Karpas-422 (cell line): ENCODE measurements around the gene CCBE1. TPM values are rescaled to one million over a fixed set of nuclear protein-coding genes. Genes with fewer than 3 reads are reported as not detected.

Experiments used
- DNase-seq: peaks from one replicate; pipeline ENCODE4 v3.0.0-alpha.2; 2015
- H2AFZ ChIP-seq: fragments of 200-600 bp; sonication (generic); 2 replicates; pipeline ENCODE4 v1.6.1; 2014; ENCODE audit warnings: antibody characterized with exemption, low read length, mixed read lengths
- H3K27ac ChIP-seq: fragments of 200-600 bp; sonication (generic); 2 replicates; pipeline ENCODE4 v1.5.1; 2014; ENCODE audit warnings: mild to moderate bottlenecking, low read length, moderate library complexity
- H3K27me3 ChIP-seq: fragments of 200-600 bp; sonication (generic); 2 replicates; pipeline ENCODE4 v1.6.1; 2014; ENCODE audit warnings: low read length, mixed read lengths
- H3K36me3 ChIP-seq: fragments of 200-600 bp; sonication (generic); 2 replicates; pipeline ENCODE4 v1.6.1; 2014; ENCODE audit warnings: low read length, mixed read lengths; ENCODE audit not compliant: insufficient read depth
- H3K4me1 ChIP-seq: fragments of 200-600 bp; sonication (generic); 2 replicates; pipeline ENCODE4 v1.6.1; 2014; ENCODE audit warnings: mild to moderate bottlenecking, low read length, mixed read lengths
- H3K4me2 ChIP-seq: fragments of 200-600 bp; sonication (generic); 2 replicates; pipeline ENCODE4 v1.6.1; 2014; ENCODE audit warnings: low read length, low read depth, mild to moderate bottlenecking; ENCODE audit not compliant: poor library complexity, severe bottlenecking
- H3K4me3 ChIP-seq: fragments of 200-600 bp; sonication (generic); 2 replicates; pipeline ENCODE4 v1.5.1; 2014; ENCODE audit warnings: mild to moderate bottlenecking, antibody characterized with exemption, low read length, mixed read lengths
- H3K79me2 ChIP-seq: fragments of 200-600 bp; sonication (generic); 2 replicates; pipeline ENCODE4 v1.6.1; 2014; ENCODE audit warnings: mild to moderate bottlenecking, low read length, mixed read lengths
- H3K9ac ChIP-seq: fragments of 200-600 bp; sonication (generic); 2 replicates; pipeline ENCODE4 v1.6.0; 2014; ENCODE audit warnings: low read length
- H3K9me2 ChIP-seq: fragments of 200-600 bp; sonication (generic), shearing (Covaris generic); replicated peaks from 2 replicates; pipeline ENCODE4 v1.6.0; 2014; ENCODE audit warnings: mild to moderate bottlenecking, low read length, moderate library complexity; ENCODE audit not compliant: insufficient read depth
- H3K9me3 ChIP-seq: fragments of 300-700, 200-600 bp; sonication (generic); 2 replicates; pipeline ENCODE4 v1.6.1; 2014; ENCODE audit warnings: low read length, mixed read lengths
- H4K20me1 ChIP-seq: fragments of 200-600 bp; sonication (generic); 2 replicates; pipeline ENCODE4 v1.6.1; 2014; ENCODE audit warnings: mild to moderate bottlenecking, antibody characterized with exemption, low read length, low read depth; ENCODE audit not compliant: insufficient read depth
- total RNA-seq: library from RNA; depleted of rRNA; stranded (reverse); fragments of >200 nt; shearing (Covaris generic); gene quantifications from 2 replicates; pipeline ENCODE4 v1.2.3, GENCODE V29; 2014; ENCODE audit warnings: low replicate concordance

The CCBE1 gene
- total RNA-seq, 1 experiment from 2014 or later, result not detected

GRCh38 chr18:59708988-59709387 lies 11.8 kb upstream of the CCBE1 start:
- DNase-seq, result no peak
- Histone ChIP-seq H3K9me2 (no peaks in the 10 kb centered on the region), H3K9ac (no peak overlapping the region), H3K27me3 (no peaks in the 10 kb centered on the region), H2AFZ (no peak overlapping the region), H4K20me1 (no peaks in the 10 kb centered on the region), H3K4me2 (no peak overlapping the region), H3K9me3 (no peaks in the 10 kb centered on the region), H3K27ac (no peak overlapping the region), H3K36me3 (no peaks in the 10 kb centered on the region), H3K79me2 (no peaks in the 10 kb centered on the region), H3K4me1 (no peaks in the 10 kb centered on the region), H3K4me3 (no peak overlapping the region)

- Histone ChIP-seq H3K9me2 (no peaks in the 10 kb centered on the region), H3K4me2 (no peak overlapping the region), H3K4me3 (no peak overlapping the region), H3K9me3 (no peaks in the 10 kb centered on the region), H3K36me3 (no peaks in the 10 kb centered on the region), H3K79me2 (no peaks in the 10 kb centered on the region), H3K9ac (no peak overlapping the region), H3K27me3 (no peaks in the 10 kb centered on the region), H3K27ac (no peak overlapping the region), H4K20me1 (no peaks in the 10 kb centered on the region), H3K4me1 (no peaks in the 10 kb centered on the region), H2AFZ (no peak overlapping the region)
- no peak for DNase-seq
Measured at GRCh38 chr18:59707306-59707705, 10.1 kb upstream of the CCBE1 start.

- H4K20me1 ChIP-seq, result no peaks in the 10 kb centered on the region
- no peak overlapping the region for H3K4me3 ChIP-seq
- no peak overlapping the region for H3K4me2 ChIP-seq
- no peaks in the 10 kb centered on the region for H3K9me2 ChIP-seq
- H3K4me1 ChIP-seq, result no peaks in the 10 kb centered on the region
- no peaks in the 10 kb centered on the region for H3K36me3 ChIP-seq
- H3K9ac ChIP-seq, result no peak overlapping the region
- no peaks in the 10 kb centered on the region for H3K9me3 ChIP-seq
- no peak overlapping the region for H3K27ac ChIP-seq
- DNase-seq, result no peak
- no peaks in the 10 kb centered on the region for H3K27me3 ChIP-seq
- H3K79me2 ChIP-seq, result no peaks in the 10 kb centered on the region
- no peak overlapping the region for H2AFZ ChIP-seq
Measured at GRCh38 chr18:59706499-59706898, 9.3 kb upstream of the CCBE1 start.

GRCh38 chr18:59705145-59705544 lies 7.9 kb upstream of the CCBE1 start:
- Histone ChIP-seq H3K4me1 (no peaks in the 10 kb centered on the region), H3K79me2 (no peaks in the 10 kb centered on the region), H3K4me3 (no peak overlapping the region), H3K9me3 (no peaks in the 10 kb centered on the region), H3K9ac (no peak overlapping the region), H2AFZ (no peak overlapping the region), H3K36me3 (no peaks in the 10 kb centered on the region), H4K20me1 (no peaks in the 10 kb centered on the region), H3K27me3 (no peaks in the 10 kb centered on the region), H3K9me2 (no peaks in the 10 kb centered on the region), H3K27ac (no peak overlapping the region), H3K4me2 (no peak overlapping the region)
- DNase-seq, result no peak

- Histone ChIP-seq H3K4me1 (no peaks in the 10 kb centered on the region), H4K20me1 (no peaks in the 10 kb centered on the region), H3K9me2 (no peaks in the 10 kb centered on the region), H3K79me2 (no peaks in the 10 kb centered on the region), H3K9ac (no peak overlapping the region), H3K27me3 (no peaks in the 10 kb centered on the region), H3K4me3 (no peak overlapping the region), H3K36me3 (no peaks in the 10 kb centered on the region), H3K4me2 (no peak overlapping the region), H2AFZ (no peak overlapping the region), H3K9me3 (no peaks in the 10 kb centered on the region), H3K27ac (no peak overlapping the region)
- no peak for DNase-seq
Measured at GRCh38 chr18:59704146-59704545, 6.9 kb upstream of the CCBE1 start.

- H4K20me1 ChIP-seq, result no peaks in the 10 kb centered on the region
- no peaks in the 10 kb centered on the region for H3K36me3 ChIP-seq
Measured at GRCh38 chr18:59701272-59701671, 4.0 kb upstream of the CCBE1 start.

GRCh38 chr18:59700535-59700967 lies 3.3 kb upstream of the CCBE1 start:
- H3K4me1 ChIP-seq, result no peaks in the 10 kb centered on the region
- H3K79me2 ChIP-seq, result no peaks in the 10 kb centered on the region
- no peak overlapping the region for H2AFZ ChIP-seq
- no peaks in the 10 kb centered on the region for H3K9me2 ChIP-seq
- no peaks in the 10 kb centered on the region for H3K9me3 ChIP-seq
- no peak overlapping the region for H3K4me3 ChIP-seq
- H3K27me3 ChIP-seq, result no peaks in the 10 kb centered on the region
- no peak overlapping the region for H3K4me2 ChIP-seq
- H3K36me3 ChIP-seq, result no peaks in the 10 kb centered on the region
- no peaks in the 10 kb centered on the region for H4K20me1 ChIP-seq
- H3K9ac ChIP-seq, result no peak overlapping the region
- no peak overlapping the region for H3K27ac ChIP-seq
- no peak for DNase-seq

More at GRCh38 chr18:59701272-59701671, 4.0 kb upstream of the CCBE1 start:
- Histone ChIP-seq H3K4me1 (no peaks in the 10 kb centered on the region), H3K27me3 (no peaks in the 10 kb centered on the region), H2AFZ (no peak overlapping the region), H3K9me2 (no peaks in the 10 kb centered on the region), H3K9me3 (no peaks in the 10 kb centered on the region), H3K79me2 (no peaks in the 10 kb centered on the region), H3K4me2 (no peak overlapping the region), H3K9ac (no peak overlapping the region), H3K4me3 (no peak overlapping the region), H3K27ac (no peak overlapping the region)
- no peak for DNase-seq

- no peaks in the 10 kb centered on the region for H3K9me2 ChIP-seq
- H3K4me2 ChIP-seq, result no peak overlapping the region
- no peaks in the 10 kb centered on the region for H3K4me1 ChIP-seq
- no peak overlapping the region for H3K27ac ChIP-seq
- no peaks in the 10 kb centered on the region for H3K9me3 ChIP-seq
- no peak for DNase-seq
- H3K36me3 ChIP-seq, result no peaks in the 10 kb centered on the region
- H3K4me3 ChIP-seq, result no peak overlapping the region
- no peaks in the 10 kb centered on the region for H4K20me1 ChIP-seq
- H3K9ac ChIP-seq, result no peak overlapping the region
- H2AFZ ChIP-seq, result no peak overlapping the region
- H3K79me2 ChIP-seq, result no peaks in the 10 kb centered on the region
- no peaks in the 10 kb centered on the region for H3K27me3 ChIP-seq
Measured at GRCh38 chr18:59699750-59700534, 2.7 kb upstream of the CCBE1 start.
